ENCODE data around the gene GRIP1.
A peak's percentile ranks its signal among the peaks of the same experiment; 100 is the strongest.

GRIP1 gene

DNA sequence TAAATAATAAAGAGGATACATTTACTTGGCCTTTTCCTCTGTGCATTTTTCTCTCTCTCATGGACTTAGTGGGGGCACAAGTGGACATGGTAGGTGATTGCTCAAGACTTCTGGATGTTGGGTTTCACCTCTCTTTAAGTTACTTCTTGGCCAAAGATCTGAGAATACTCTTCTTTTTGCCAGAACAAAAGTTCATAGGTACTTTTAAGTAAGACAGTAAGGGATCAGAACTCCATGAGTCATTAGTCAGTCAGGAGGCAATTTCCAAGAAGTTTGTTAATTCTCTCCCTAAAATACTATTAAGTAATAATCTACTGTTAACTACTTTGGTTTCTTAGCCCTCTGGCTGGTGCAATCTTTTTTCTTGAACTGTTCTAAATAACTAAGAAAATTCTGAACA, 84.2 kb downstream of the GRIP1 start:
- Histone ChIP-seq H3K27ac (no peak overlapping the region), H3K36me3 (replicated peaks) (no peaks in the 10 kb centered on the region), H3K4me3 (ENCODE audit: low read depth, low read length) (no peak overlapping the region), H3K27me3 (replicated peaks) (no peaks in the 10 kb centered on the region)
- DNase-seq = no peak
- in situ Hi-C loops (cut with HindIII; ENCODE audit: low pct_ligation_motif_present, low sequenced_read_pairs) = no loop called here
- TF ChIP-seq, protein P1, sequence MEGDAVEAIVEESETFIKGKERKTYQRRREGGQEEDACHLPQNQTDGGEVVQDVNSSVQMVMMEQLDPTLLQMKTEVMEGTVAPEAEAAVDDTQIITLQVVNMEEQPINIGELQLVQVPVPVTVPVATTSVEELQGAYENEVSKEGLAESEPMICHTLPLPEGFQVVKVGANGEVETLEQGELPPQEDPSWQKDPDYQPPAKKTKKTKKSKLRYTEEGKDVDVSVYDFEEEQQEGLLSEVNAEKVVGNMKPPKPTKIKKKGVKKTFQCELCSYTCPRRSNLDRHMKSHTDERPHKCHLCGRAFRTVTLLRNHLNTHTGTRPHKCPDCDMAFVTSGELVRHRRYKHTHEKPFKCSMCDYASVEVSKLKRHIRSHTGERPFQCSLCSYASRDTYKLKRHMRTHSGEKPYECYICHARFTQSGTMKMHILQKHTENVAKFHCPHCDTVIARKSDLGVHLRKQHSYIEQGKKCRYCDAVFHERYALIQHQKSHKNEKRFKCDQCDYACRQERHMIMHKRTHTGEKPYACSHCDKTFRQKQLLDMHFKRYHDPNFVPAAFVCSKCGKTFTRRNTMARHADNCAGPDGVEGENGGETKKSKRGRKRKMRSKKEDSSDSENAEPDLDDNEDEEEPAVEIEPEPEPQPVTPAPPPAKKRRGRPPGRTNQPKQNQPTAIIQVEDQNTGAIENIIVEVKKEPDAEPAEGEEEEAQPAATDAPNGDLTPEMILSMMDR (IDR thresholded peaks at IDR 0.05; ENCODE audit: low read depth, low read length, missing control alignments) = no peak

DNA sequence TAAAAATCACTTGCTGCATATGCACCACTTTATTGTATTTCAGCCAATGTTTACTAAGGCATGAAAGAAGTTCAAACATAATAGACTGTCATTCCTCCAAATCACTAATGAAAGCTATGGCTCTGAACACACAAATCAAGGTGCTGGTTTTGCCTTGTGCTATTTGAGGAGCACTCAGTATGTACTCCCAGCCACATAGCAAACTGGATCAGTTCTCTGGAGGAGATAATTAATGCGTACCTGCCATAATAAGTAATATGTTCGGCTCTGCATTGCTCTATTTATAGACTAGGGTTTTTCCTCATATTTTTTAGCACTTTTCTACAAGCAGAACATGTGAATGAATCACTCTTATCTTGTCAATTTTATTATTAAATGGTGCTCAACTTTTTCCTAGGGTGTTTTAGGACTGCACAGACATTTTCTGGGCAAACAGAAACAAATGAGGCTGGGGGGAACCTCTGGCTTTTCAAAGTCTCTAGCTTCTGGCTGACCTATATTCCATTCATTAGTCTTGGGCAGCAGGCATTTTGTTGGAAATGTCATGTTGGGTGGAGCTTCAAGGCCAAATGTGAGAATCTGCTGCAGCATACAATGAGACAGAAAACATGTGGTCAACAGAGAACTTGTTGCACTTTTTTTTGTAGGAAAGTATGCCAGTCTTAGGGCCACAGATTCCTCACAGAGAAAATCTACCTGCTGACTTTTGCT, 88.4 kb downstream of the GRIP1 start:
- no peaks in the 10 kb centered on the region for H3K27me3 ChIP-seq (replicated peaks)
- no peak overlapping the region for H3K4me3 ChIP-seq (ENCODE audit: low read depth, low read length)
- H3K27ac ChIP-seq = no peak overlapping the region
- TF ChIP-seq, protein P1 (IDR thresholded peaks at IDR 0.05; ENCODE audit: low read depth, low read length, missing control alignments) = no peak
- H3K36me3 ChIP-seq (replicated peaks) = no peaks in the 10 kb centered on the region
- in situ Hi-C loops (cut with HindIII; ENCODE audit: low pct_ligation_motif_present, low sequenced_read_pairs) = no loop called here
- DNase-seq = no peak

DNA sequence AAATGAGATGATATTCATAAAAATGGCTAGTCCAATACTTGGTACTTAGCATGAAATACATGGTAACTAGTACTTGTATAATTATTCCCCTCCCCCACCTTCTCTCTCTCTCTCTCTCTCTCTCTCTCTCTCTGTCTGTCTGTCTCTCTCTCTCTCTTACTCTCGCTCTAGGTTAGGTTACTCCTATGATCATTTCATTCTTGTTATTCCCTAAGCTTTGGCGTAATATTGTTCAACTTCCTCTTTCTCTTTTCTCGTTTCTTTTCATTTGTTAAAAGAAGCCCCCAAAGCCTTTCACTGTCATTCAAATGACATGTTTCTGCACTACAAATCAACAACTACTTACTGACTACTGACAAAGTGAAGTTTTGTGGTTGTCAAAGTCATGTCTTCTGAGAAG, 89.8 kb downstream of the GRIP1 start:
- DNase-seq = no peak
- H3K36me3 ChIP-seq (replicated peaks) = no peaks in the 10 kb centered on the region
- TF ChIP-seq, protein P1 (IDR thresholded peaks at IDR 0.05; ENCODE audit: low read depth, low read length, missing control alignments) = no peak
- H3K27ac ChIP-seq = no peak overlapping the region
- in situ Hi-C loops (cut with HindIII; ENCODE audit: low pct_ligation_motif_present, low sequenced_read_pairs) = no loop called here
- no peak overlapping the region for H3K4me3 ChIP-seq (ENCODE audit: low read depth, low read length)
- no peaks in the 10 kb centered on the region for H3K27me3 ChIP-seq (replicated peaks)

DNA sequence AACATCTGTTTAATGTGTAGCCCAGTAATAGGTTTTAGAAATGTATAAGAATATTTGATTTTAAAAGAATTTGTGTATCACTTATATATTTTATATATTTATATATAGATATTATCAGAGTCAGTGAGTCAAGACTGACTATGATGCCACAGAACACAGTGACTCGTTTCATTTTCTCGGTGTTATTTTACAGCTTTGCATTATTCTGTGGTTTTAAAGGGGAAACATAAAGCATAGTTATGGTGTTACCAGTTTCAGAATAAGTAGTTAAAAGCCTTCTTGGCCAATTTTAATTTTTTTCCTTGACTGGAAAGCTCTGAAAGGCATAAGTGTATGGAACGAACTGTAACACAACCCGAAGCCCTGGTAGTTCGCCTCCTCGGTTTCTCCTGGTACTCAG, 91.0 kb downstream of the GRIP1 start:
- Histone ChIP-seq H3K27ac (no peak overlapping the region), H3K27me3 (replicated peaks) (no peaks in the 10 kb centered on the region), H3K4me3 (ENCODE audit: low read depth, low read length) (no peak overlapping the region), H3K36me3 (replicated peaks) (no peaks in the 10 kb centered on the region)
- in situ Hi-C loops (cut with HindIII; ENCODE audit: low pct_ligation_motif_present, low sequenced_read_pairs) = no loop called here
- TF ChIP-seq, protein P1 (IDR thresholded peaks at IDR 0.05; ENCODE audit: low read depth, low read length, missing control alignments) = no peak
- DNase-seq = peak; percentile 28

DNA sequence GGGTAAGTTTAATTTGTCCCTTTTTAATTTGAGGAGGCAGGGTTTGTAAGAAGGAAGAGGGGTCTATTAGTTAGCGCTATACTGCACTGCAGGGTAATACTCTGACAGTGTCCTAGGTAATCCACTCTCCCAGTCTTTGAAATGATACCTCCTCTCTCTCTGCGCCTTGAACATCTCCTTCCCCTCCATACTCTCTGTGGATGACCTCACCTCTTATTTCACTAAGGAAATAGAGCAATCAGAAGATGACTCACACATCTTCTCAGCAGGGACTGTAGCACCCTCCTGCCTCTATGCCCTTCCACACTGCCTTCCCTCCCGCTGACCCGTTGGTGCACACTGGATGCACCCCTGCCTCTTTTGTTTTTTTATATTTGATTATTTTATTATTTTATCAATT, 94.2 kb downstream of the GRIP1 start:
- no peaks in the 10 kb centered on the region for H3K36me3 ChIP-seq (replicated peaks)
- TF ChIP-seq, protein P1 (IDR thresholded peaks at IDR 0.05; ENCODE audit: low read depth, low read length, missing control alignments) = no peak
- in situ Hi-C loops (cut with HindIII; ENCODE audit: low pct_ligation_motif_present, low sequenced_read_pairs) = no loop called here

DNA sequence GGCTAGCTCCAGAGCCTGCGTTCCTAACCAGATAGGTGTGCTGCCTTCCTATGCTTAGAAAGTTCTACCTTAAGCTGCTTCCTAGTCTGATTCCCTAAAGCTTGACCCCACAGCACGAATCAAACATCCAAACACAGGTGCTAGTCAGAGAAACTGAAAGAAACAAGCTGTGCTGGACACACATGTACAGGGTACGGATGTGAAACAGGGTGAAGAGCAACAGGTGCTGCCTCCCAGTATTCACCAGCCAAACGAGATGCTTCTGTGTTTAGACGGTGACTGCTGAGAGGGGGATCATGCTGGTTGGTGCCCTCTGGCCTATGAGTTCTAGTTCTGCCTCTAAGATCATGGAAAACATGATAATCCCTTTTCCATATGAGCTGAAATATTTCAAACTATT, 105.3 kb downstream of the GRIP1 start:
- in situ Hi-C loops (cut with HindIII; ENCODE audit: low pct_ligation_motif_present, low sequenced_read_pairs) = no loop called here
- H3K4me3 ChIP-seq (ENCODE audit: low read depth, low read length) = no peak overlapping the region
- H3K27ac ChIP-seq = no peak overlapping the region

More for the DNA sequence above, 94.2 kb downstream of the GRIP1 start:
- Histone ChIP-seq H3K4me3 (ENCODE audit: low read depth, low read length) (no peak overlapping the region), H3K27ac (no peak overlapping the region), H3K27me3 (replicated peaks) (no peaks in the 10 kb centered on the region)
- DNase-seq = peak; percentile 26

More for the DNA sequence above, 105.3 kb downstream of the GRIP1 start:
- no peaks in the 10 kb centered on the region for H3K27me3 ChIP-seq (replicated peaks)
- no peak for DNase-seq
- no peaks in the 10 kb centered on the region for H3K36me3 ChIP-seq (replicated peaks)
- TF ChIP-seq, protein P1 (IDR thresholded peaks at IDR 0.05; ENCODE audit: low read depth, low read length, missing control alignments) = no peak
